Epithelial cell of esophagus (primary cell): ENCODE results near the gene ARHGEF9.

Experiments
- DNase-seq: peaks from one replicate; pipeline ENCODE4 v3.0.0; 2010; ENCODE audit warnings: low read depth
- H3K4me3 ChIP-seq: 2 replicates; pipeline ENCODE4 v1.5.1; 2011; ENCODE audit warnings: mild to moderate bottlenecking, low read length, control low read depth
- CTCF ChIP-seq: IDR thresholded peaks from 2 replicates; pipeline ENCODE4 v1.5.1; 2011; ENCODE audit warnings: low read depth, mild to moderate bottlenecking, low read length, control low read depth, inconsistent platforms; ENCODE audit not compliant: insufficient read depth; ENCODE audit errors: missing control alignments

The ARHGEF9 gene

GRCh38 chrX:63738696-63739095, 46.3 kb downstream of the ARHGEF9 start:
- TF ChIP-seq CTCF, result no peak
- no peak overlapping the region for H3K4me3 ChIP-seq
- no peak for DNase-seq

- no peak for DNase-seq
- no peak overlapping the region for H3K4me3 ChIP-seq
- TF ChIP-seq CTCF, result no peak
Measured at GRCh38 chrX:63737131-63737921, 47.7 kb downstream of the ARHGEF9 start.

- H3K4me3 ChIP-seq, result no peak overlapping the region
- DNase-seq, result no peak
- TF ChIP-seq CTCF, result no peak
Measured at GRCh38 chrX:63735882-63736281, 49.1 kb downstream of the ARHGEF9 start.

GRCh38 chrX:63720293-63720692, 64.7 kb downstream of the ARHGEF9 start:
- TF ChIP-seq CTCF, result no peak
- DNase-seq, result no peak
- no peak overlapping the region for H3K4me3 ChIP-seq

GRCh38 chrX:63719633-63720032, 65.4 kb downstream of the ARHGEF9 start:
- TF ChIP-seq CTCF, result no peak
- no peak for DNase-seq

GRCh38 chrX:63718010-63718694, 66.9 kb downstream of the ARHGEF9 start:
- no peak for DNase-seq
- no peak for TF ChIP-seq CTCF
- no peak overlapping the region for H3K4me3 ChIP-seq

More at GRCh38 chrX:63719633-63720032, 65.4 kb downstream of the ARHGEF9 start:
- H3K4me3 ChIP-seq, result no peak overlapping the region

GRCh38 chrX:63713526-63713925, 71.5 kb downstream of the ARHGEF9 start:
- no peak for TF ChIP-seq CTCF
- DNase-seq, result peak; percentile 0
- no peak overlapping the region for H3K4me3 ChIP-seq
